ENCODE results near the gene ALDH3B2.

ALDH3B2 gene

DNA sequence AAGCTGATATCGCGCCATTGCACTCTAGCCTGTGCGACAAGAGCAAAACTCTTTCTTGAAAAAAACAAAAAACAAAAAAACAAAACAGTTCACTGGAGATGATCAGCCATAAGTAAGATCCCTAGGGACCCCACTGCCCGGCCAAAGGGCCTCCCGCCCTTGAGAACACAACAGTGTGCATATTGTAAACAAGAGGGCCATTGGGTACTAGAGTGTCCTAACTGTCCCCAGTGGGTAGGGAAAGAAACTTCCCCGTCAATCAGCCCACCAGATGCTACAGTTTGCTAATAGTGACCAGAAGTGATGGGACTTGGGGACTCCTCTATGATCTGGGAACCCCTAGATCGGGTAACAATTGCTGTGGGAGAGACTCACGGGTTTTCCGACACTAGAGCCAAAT, 20.2 kb downstream of the ALDH3B2 start:
- TF ChIP-seq, protein P1, sequence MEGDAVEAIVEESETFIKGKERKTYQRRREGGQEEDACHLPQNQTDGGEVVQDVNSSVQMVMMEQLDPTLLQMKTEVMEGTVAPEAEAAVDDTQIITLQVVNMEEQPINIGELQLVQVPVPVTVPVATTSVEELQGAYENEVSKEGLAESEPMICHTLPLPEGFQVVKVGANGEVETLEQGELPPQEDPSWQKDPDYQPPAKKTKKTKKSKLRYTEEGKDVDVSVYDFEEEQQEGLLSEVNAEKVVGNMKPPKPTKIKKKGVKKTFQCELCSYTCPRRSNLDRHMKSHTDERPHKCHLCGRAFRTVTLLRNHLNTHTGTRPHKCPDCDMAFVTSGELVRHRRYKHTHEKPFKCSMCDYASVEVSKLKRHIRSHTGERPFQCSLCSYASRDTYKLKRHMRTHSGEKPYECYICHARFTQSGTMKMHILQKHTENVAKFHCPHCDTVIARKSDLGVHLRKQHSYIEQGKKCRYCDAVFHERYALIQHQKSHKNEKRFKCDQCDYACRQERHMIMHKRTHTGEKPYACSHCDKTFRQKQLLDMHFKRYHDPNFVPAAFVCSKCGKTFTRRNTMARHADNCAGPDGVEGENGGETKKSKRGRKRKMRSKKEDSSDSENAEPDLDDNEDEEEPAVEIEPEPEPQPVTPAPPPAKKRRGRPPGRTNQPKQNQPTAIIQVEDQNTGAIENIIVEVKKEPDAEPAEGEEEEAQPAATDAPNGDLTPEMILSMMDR (conservative IDR thresholded peaks at IDR 0.05; ENCODE audit: low read length): no peak
- no peak overlapping the region for H3K4me3 ChIP-seq (ENCODE audit: low read length)
- DNase-seq (ENCODE audit: low read depth): no peak

GRCh38 chr11:67652965-67653845, 21.2 kb downstream of the ALDH3B2 start:
- TF ChIP-seq, protein P1 (conservative IDR thresholded peaks at IDR 0.05; ENCODE audit: low read length): no peak
- H3K4me3 ChIP-seq (ENCODE audit: low read length): no peak overlapping the region

GRCh38 chr11:67651976-67652781, 22.2 kb downstream of the ALDH3B2 start:
- TF ChIP-seq, protein P1 (conservative IDR thresholded peaks at IDR 0.05; ENCODE audit: low read length): no peak
- DNase-seq (ENCODE audit: low read depth): no peak
- H3K4me3 ChIP-seq (ENCODE audit: low read length): no peak overlapping the region

More at GRCh38 chr11:67652965-67653845, 21.2 kb downstream of the ALDH3B2 start:
- no peak for DNase-seq (ENCODE audit: low read depth)

DNA sequence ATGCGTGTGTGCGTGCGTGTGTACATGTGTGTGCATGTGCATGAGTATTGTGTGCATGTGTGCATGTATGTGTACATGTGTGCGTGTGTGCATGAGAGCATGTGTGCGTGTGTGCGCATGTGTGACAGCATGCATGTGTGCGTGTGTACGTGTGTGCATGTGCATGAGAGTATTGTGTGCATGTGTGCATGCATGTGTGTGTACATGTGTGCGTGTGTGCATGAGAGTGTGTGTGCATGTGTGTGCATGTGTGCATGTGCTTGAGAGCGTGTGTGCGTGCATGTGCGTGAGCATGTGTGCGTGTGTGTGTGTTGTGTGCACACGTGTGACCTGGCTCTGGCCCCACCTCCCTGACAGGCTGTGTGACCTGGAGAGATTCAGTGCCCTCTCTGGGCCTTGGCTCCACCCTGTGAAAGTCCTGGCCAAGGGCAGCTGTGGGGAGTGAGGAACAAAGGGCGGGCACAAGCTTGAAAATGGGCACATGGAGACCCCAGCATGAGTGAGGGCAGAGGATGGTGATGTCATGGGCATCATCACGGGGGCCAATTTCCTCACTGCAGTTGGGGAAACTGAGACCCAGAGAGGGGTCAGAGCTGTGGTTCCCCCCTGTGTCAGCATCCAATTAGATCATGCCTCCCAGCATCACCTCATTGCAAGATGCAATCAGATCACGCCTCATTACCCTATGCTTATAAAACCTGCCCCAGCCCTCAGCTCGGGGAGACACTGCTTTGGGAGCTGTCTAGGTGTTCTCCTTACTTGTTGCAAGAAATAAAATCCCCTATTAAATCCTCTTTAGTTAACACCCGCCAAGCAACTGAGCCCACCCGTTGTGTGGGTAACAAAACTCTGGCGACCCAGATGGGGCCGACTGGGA, 24.6 kb downstream of the ALDH3B2 start:
- no peak for DNase-seq (ENCODE audit: low read depth)
- no peak overlapping the region for H3K4me3 ChIP-seq (ENCODE audit: low read length)
- TF ChIP-seq, protein P1 (conservative IDR thresholded peaks at IDR 0.05; ENCODE audit: low read length): no peak

DNA sequence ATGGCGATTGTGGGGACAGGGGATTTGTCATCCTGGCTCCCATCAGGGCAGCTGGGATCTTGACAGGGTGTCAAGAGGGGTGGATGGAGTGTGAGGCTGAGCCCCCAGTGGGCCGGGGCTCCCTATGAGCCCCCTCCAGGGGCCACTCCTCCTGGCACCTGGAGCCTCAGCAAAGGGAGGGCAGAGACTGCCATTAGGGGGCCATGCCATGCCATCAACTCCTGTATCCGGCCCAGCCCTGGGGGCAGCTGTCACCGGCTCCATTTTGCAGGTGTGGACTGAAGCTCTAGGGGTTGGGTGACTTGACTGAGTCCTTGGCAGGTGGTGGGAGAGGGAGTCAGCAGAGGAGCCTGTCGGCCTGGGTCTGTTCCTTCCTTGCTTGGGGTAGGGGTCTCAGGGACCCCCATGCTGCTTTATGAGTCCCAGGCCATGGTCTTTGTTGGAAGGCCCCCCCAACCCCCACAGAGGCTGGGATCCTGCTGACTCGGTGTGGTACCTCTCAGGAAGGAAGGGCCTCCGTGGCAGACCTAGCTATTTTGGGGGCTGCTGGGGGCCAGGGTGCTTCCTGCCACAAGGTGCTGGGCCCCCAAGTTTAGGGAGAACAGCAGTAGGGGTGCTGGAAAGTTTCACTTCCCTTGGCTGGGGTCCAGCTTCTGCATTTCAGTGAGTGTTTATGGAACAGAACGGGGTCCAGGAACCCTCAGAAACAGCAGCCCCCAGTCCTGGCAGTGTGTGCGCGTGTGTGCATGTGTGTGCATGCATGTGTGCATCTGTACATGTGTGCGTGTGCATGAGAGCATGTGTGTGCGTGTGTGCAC, 25.4 kb downstream of the ALDH3B2 start:
- no peak overlapping the region for H3K4me3 ChIP-seq (ENCODE audit: low read length)
- DNase-seq (ENCODE audit: low read depth): no peak
- TF ChIP-seq, protein P1 (conservative IDR thresholded peaks at IDR 0.05; ENCODE audit: low read length): no peak
